Heart left ventricle (tissue), 13 donors: Measurements from ENCODE around the gene CHRNA3.

Experiments
- POLR2A ChIP-seq, 2 donors: fragments of 450-650 bp; IDR thresholded peaks; one replicate each; pipeline ENCODE4 v1.6.1; 2017; ENCODE audit warnings: antibody characterized with exemption in 2 of 2, mild to moderate bottlenecking in 2 of 2, moderate library complexity in 2 of 2
- TF ChIP-seq, protein P1 (sequence below), 12 donors: fragments of 200-600 bp; sonication (generic) in 4 of 12; IDR thresholded peaks; one replicate each; pipeline versions ENCODE4 v1.5.0 to v1.8.0; 2018 to 2022; ENCODE audit warnings: antibody characterized with exemption in 12 of 12, mild to moderate bottlenecking in 5 of 12
- donor health status: ischemic (EF 13 %, LVEDD 7.1; RV severe dilation, severe dysfunction).
- donor health status: DM: no; HTN: yes; CAD: no.
- donor health status: DM: no; HTN: no; CAD: no.
- donor health status: ischemic (EF 25% LVEDD 6.9; RV normal size, moderate dysfunction).
- donor health status: ischemic (EF 25% LVEDD 5.7; RV mildly dilated, moderate dysfunction).
- donor health status: ischemic (EF 35%, LVEDD 5.7; RV mildly dilated, moderate dysfunction).
- donor health status: nonischemic (EF 11% LVEDD 7.7; RV severe dilation, severe dysfunction).
- donor health status: DM: yes; HTN: yes; CAD: no.
- donor health status: PGD.
- donor health status: ischemic (EF 29% LVEDD 5.4; RV normal size, mild dysfunction).
- donor health status: nonischemic (EF 23%, LVEDD 6.1; RV moderate dilation, normal function).

- TF ChIP-seq POLR2A (IDR thresholded peaks at IDR 0.05): no peak
- TF ChIP-seq, protein P1, sequence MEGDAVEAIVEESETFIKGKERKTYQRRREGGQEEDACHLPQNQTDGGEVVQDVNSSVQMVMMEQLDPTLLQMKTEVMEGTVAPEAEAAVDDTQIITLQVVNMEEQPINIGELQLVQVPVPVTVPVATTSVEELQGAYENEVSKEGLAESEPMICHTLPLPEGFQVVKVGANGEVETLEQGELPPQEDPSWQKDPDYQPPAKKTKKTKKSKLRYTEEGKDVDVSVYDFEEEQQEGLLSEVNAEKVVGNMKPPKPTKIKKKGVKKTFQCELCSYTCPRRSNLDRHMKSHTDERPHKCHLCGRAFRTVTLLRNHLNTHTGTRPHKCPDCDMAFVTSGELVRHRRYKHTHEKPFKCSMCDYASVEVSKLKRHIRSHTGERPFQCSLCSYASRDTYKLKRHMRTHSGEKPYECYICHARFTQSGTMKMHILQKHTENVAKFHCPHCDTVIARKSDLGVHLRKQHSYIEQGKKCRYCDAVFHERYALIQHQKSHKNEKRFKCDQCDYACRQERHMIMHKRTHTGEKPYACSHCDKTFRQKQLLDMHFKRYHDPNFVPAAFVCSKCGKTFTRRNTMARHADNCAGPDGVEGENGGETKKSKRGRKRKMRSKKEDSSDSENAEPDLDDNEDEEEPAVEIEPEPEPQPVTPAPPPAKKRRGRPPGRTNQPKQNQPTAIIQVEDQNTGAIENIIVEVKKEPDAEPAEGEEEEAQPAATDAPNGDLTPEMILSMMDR (IDR thresholded peaks at IDR 0.05): no peak
Measured at GRCh38 chr15:78624651-78625590, 4.1 kb upstream of the CHRNA3 start.
